DMS 273 treated with DMSO at 0.1 percent for 48 hours (cell line): ENCODE measurements around the gene OLIG3.

ENCODE experiments used
- DNase-seq: peaks from one replicate; lab custom pipeline; 2025; lab: John Stamatoyannopoulos, UW

The OLIG3 gene

GRCh38 chr6:137496368-137496767, 2.2 kb upstream of the OLIG3 start:
- no peak for DNase-seq

GRCh38 chr6:137495703-137496336, 1.6 kb upstream of the OLIG3 start:
- no peak for DNase-seq

- DNase-seq = no peak
These were observed 951 bp upstream of the OLIG3 start for GRCh38 chr6:137494988-137495702.

GRCh38 chr6:137493218-137494038, 766 bp downstream of the OLIG3 start:
- DNase-seq = peak; percentile 83

- peak; percentile 83 for DNase-seq
These were observed 1.6 kb downstream of the OLIG3 start for GRCh38 chr6:137492289-137493217.

GRCh38 chr6:137491478-137491877, 2.7 kb downstream of the OLIG3 start:
- no peak for DNase-seq

GRCh38 chr6:137490961-137491360, 3.2 kb downstream of the OLIG3 start:
- no peak for DNase-seq

GRCh38 chr6:137490006-137490905, 3.9 kb downstream of the OLIG3 start:
- DNase-seq = no peak

GRCh38 chr6:137489046-137490005, 4.9 kb downstream of the OLIG3 start:
- DNase-seq = no peak

GRCh38 chr6:137488150-137489045, 5.8 kb downstream of the OLIG3 start:
- DNase-seq = no peak

GRCh38 chr6:137487869-137488149, 6.4 kb downstream of the OLIG3 start:
- no peak for DNase-seq

- DNase-seq = no peak
These were observed 6.9 kb downstream of the OLIG3 start for GRCh38 chr6:137487181-137487868.

GRCh38 chr6:137486416-137486815, 7.8 kb downstream of the OLIG3 start:
- no peak for DNase-seq

GRCh38 chr6:137480431-137480830, 13.8 kb downstream of the OLIG3 start:
- DNase-seq = no peak

- DNase-seq = no peak
These were observed 19.1 kb downstream of the OLIG3 start for GRCh38 chr6:137475103-137475502.

- DNase-seq = no peak
These were observed 20.6 kb downstream of the OLIG3 start for GRCh38 chr6:137473598-137473997.

- DNase-seq = no peak
These were observed 21.5 kb downstream of the OLIG3 start for GRCh38 chr6:137472641-137473137.

- peak; percentile 73 for DNase-seq
These were observed 22.2 kb downstream of the OLIG3 start for GRCh38 chr6:137471986-137472385.
